Measurements from ENCODE around the gene ICAM3. TPM values are rescaled to one million over a fixed set of nuclear protein-coding genes. Genes with fewer than 3 reads are reported as not detected.
A peak's percentile ranks its signal among the peaks of the same experiment; 100 is the strongest.

ICAM3 gene
- polyA plus RNA-seq, 4 donors, result 8.3 to 23.8 (median 16.0) TPM

DNA sequence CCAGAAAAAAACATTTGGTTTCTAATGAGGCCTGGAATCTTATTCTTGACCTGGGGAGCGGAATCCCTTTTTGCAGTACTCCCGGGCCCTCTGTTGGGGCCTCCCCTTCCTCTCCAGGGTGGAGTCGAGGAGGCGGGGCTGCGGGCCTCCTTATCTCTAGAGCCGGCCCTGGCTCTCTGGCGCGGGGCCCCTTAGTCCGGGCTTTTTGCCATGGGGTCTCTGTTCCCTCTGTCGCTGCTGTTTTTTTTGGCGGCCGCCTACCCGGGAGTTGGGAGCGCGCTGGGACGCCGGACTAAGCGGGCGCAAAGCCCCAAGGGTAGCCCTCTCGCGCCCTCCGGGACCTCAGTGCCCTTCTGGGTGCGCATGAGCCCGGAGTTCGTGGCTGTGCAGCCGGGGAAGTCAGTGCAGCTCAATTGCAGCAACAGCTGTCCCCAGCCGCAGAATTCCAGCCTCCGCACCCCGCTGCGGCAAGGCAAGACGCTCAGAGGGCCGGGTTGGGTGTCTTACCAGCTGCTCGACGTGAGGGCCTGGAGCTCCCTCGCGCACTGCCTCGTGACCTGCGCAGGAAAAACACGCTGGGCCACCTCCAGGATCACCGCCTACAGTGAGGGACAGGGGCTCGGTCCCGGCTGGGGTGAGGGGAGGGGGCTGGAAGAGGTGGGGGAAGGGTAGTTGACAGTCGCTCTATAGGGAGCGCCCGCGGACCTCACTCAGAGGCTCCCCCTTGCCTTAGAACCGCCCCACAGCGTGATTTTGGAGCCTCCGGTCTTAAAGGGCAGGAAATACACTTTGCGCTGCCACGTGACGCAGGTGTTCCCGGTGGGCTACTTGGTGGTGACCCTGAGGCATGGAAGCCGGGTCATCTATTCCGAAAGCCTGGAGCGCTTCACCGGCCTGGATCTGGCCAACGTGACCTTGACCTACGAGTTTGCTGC lies 52.4 kb downstream of the ICAM3 start, which contains the start of gene ICAM4:
Gene ICAM4 (plus strand): TSS at position 153 of the 935 bp plus-strand sequence. CDS start 58 bp downstream, at position 211.
- peaks cover 0 to 55% (median 20%) of the 10 kb centered on the region in 3 donors for H3K27me3 ChIP-seq (ENCODE audit: control insufficient read depth in 3 of 3, insufficient read depth in 3 of 3, low read length in 3 of 3)
- H3K36me3 ChIP-seq (ENCODE audit: control insufficient read depth in 3 of 3, insufficient read depth in 2 of 3, low read depth in 1 of 3, low read length in 3 of 3), result peaks cover 0 to 27% (median 2%) of the 10 kb centered on the region in 3 donors
- H3K9me3 ChIP-seq (ENCODE audit: control insufficient read depth in 2 of 2, insufficient read depth in 1 of 2, low read depth in 1 of 2, low read length in 1 of 2), result peaks cover 0 to 3% of the 10 kb centered on the region in 2 donors
- H3K4me3 ChIP-seq (ENCODE audit: low read depth in 1 of 3, low read length in 3 of 3), result peak within 1 kb of the TSS in 2 of 3 donors; percentile 9 to 14
- DNase-seq, result peak in 1 of 2 donors; percentile 73
- peaks cover 0 to 51% (median 4%) of the 10 kb centered on the region in 3 donors for H3K4me1 ChIP-seq (ENCODE audit: control insufficient read depth in 3 of 3, insufficient read depth in 2 of 3, low read depth in 1 of 3, low read length in 2 of 3)
- H3K27ac ChIP-seq (ENCODE audit: low read depth in 1 of 3, low read length in 2 of 3), result peak within 1 kb of the TSS in 1 of 3 donors; percentile 22
- no peak for FAIRE-seq
- 3 to 4% (median 3%) methylated on average over 55 to 59 of the region's 59 CpGs for WGBS, 3 donors

DNA sequence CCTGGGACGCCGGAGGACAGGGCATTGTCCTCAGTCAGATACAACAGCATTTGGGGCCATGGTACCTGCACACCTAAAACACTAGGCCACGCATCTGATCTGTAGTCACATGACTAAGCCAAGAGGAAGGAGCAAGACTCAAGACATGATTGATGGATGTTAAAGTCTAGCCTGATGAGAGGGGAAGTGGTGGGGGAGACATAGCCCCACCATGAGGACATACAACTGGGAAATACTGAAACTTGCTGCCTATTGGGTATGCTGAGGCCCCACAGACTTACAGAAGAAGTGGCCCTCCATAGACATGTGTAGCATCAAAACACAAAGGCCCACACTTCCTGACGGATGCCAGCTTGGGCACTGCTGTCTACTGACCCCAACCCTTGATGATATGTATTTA lies 54.0 kb downstream of the ICAM3 start:
- WGBS, 3 donors, result 88 to 92% (median 90%) methylated on average over 4 of the region's 4 CpGs
- H3K36me3 ChIP-seq (ENCODE audit: control insufficient read depth in 3 of 3, insufficient read depth in 2 of 3, low read depth in 1 of 3, low read length in 3 of 3), result peaks cover 0 to 27% (median 2%) of the 10 kb centered on the region in 3 donors
- H3K27ac ChIP-seq (ENCODE audit: low read depth in 1 of 3, low read length in 2 of 3), result no peak overlapping the region
- peaks cover 0 to 35% (median 0%) of the 10 kb centered on the region in 3 donors for H3K4me1 ChIP-seq (ENCODE audit: control insufficient read depth in 3 of 3, insufficient read depth in 2 of 3, low read depth in 1 of 3, low read length in 2 of 3)
- DNase-seq (no peak), FAIRE-seq (no peak)
- H3K9me3 ChIP-seq (ENCODE audit: control insufficient read depth in 2 of 2, insufficient read depth in 1 of 2, low read depth in 1 of 2, low read length in 1 of 2), result no peaks in the 10 kb centered on the region
- peaks cover 0 to 38% (median 14%) of the 10 kb centered on the region in 3 donors for H3K27me3 ChIP-seq (ENCODE audit: control insufficient read depth in 3 of 3, insufficient read depth in 3 of 3, low read length in 3 of 3)
- H3K4me3 ChIP-seq (ENCODE audit: low read depth in 1 of 3, low read length in 3 of 3), result no peak overlapping the region

DNA sequence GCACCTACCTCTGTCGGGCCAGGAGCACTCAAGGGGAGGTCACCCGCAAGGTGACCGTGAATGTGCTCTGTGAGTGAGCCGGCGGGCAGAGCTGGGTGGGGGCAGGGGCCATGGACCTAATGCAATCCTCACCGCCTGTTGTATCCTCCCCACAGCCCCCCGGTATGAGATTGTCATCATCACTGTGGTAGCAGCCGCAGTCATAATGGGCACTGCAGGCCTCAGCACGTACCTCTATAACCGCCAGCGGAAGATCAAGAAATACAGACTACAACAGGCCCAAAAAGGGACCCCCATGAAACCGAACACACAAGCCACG lies 54.5 kb downstream of the ICAM3 start:
- DNase-seq, result no peak
- FAIRE-seq, result no peak
- 95 to 96% (median 96%) methylated on average over 13 of the region's 13 CpGs for WGBS, 3 donors
- Histone ChIP-seq H3K27ac (ENCODE audit: low read depth in 1 of 3, low read length in 2 of 3) (no peak overlapping the region), H3K4me3 (ENCODE audit: low read depth in 1 of 3, low read length in 3 of 3) (no peak overlapping the region), H3K36me3 (ENCODE audit: control insufficient read depth in 3 of 3, insufficient read depth in 2 of 3, low read depth in 1 of 3, low read length in 3 of 3) (peaks cover 0 to 27% (median 2%) of the 10 kb centered on the region in 3 donors), H3K9me3 (ENCODE audit: control insufficient read depth in 2 of 2, insufficient read depth in 1 of 2, low read depth in 1 of 2, low read length in 1 of 2) (no peaks in the 10 kb centered on the region), H3K27me3 (ENCODE audit: control insufficient read depth in 3 of 3, insufficient read depth in 3 of 3, low read length in 3 of 3) (peaks cover 0 to 33% (median 10%) of the 10 kb centered on the region in 3 donors), H3K4me1 (ENCODE audit: control insufficient read depth in 3 of 3, insufficient read depth in 2 of 3, low read depth in 1 of 3, low read length in 2 of 3) (peaks cover 0 to 31% (median 0%) of the 10 kb centered on the region in 3 donors)

DNA sequence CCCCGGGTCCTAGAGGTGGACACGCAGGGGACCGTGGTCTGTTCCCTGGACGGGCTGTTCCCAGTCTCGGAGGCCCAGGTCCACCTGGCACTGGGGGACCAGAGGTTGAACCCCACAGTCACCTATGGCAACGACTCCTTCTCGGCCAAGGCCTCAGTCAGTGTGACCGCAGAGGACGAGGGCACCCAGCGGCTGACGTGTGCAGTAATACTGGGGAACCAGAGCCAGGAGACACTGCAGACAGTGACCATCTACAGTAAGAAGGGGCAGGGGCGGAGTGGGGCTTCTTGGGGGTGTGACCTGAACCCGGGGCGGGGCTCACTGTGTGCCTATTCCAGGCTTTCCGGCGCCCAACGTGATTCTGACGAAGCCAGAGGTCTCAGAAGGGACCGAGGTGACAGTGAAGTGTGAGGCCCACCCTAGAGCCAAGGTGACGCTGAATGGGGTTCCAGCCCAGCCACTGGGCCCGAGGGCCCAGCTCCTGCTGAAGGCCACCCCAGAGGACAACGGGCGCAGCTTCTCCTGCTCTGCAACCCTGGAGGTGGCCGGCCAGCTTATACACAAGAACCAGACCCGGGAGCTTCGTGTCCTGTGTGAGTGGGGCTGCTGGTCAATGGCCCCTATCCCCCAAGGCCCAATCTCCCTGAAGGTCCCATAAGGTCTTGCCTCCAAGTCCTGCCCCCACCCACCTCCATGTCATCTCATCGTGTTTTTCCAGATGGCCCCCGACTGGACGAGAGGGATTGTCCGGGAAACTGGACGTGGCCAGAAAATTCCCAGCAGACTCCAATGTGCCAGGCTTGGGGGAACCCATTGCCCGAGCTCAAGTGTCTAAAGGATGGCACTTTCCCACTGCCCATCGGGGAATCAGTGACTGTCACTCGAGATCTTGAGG lies 55.1 kb downstream of the ICAM3 start:
- FAIRE-seq (no peak), DNase-seq (no peak)
- 90 to 93% (median 91%) methylated on average over 34 of the region's 34 CpGs for WGBS, 3 donors
- Histone ChIP-seq H3K9me3 (ENCODE audit: control insufficient read depth in 2 of 2, insufficient read depth in 1 of 2, low read depth in 1 of 2, low read length in 1 of 2) (no peaks in the 10 kb centered on the region), H3K36me3 (ENCODE audit: control insufficient read depth in 3 of 3, insufficient read depth in 2 of 3, low read depth in 1 of 3, low read length in 3 of 3) (peaks cover 0 to 27% (median 2%) of the 10 kb centered on the region in 3 donors), H3K4me1 (ENCODE audit: control insufficient read depth in 3 of 3, insufficient read depth in 2 of 3, low read depth in 1 of 3, low read length in 2 of 3) (peaks cover 0 to 28% (median 0%) of the 10 kb centered on the region in 3 donors), H3K27me3 (ENCODE audit: control insufficient read depth in 3 of 3, insufficient read depth in 3 of 3, low read length in 3 of 3) (peaks cover 0 to 27% (median 6%) of the 10 kb centered on the region in 3 donors), H3K4me3 (ENCODE audit: low read depth in 1 of 3, low read length in 3 of 3) (no peak overlapping the region), H3K27ac (ENCODE audit: low read depth in 1 of 3, low read length in 2 of 3) (no peak overlapping the region)

Other genes starting within 250 kb of the ICAM3 start
- gene ANGPTL6, start 236.9 kb downstream of the ICAM3 start, polyA plus RNA-seq, result 1 to 10 TPM in 1 of 4 donors, under 1 TPM in 3; 0.45 to 8.7 (median 0.63) TPM
- 10 to 100 TPM; 26.2 to 48.3 (median 35.3) TPM for gene PPAN, start 233.3 kb downstream of the ICAM3 start, polyA plus RNA-seq
- gene P2RY11, start 227.9 kb downstream of the ICAM3 start, polyA plus RNA-seq, result 10 to 100 TPM in 2 of 4 donors, 1 to 10 TPM in 2; 3.8 to 14.6 (median 9.9) TPM
- 100 to 1,000 TPM; 138 to 218 (median 213) TPM for gene EIF3G, start 219.7 kb downstream of the ICAM3 start, polyA plus RNA-seq
- gene DNMT1, start 144.7 kb downstream of the ICAM3 start, polyA plus RNA-seq, result 10 to 100 TPM in 3 of 4 donors, 1 to 10 TPM in 1; 10.0 to 44.8 (median 22.9) TPM
- gene S1PR2, start 108.3 kb downstream of the ICAM3 start, polyA plus RNA-seq, result 1 to 10 TPM in 2 of 4 donors, under 1 TPM in 1, not detected in 1; 0.81 to 4.3 (median 3.2) TPM
- 10 to 100 TPM; 35.0 to 85.8 (median 48.0) TPM for gene MRPL4, start 87.4 kb downstream of the ICAM3 start, polyA plus RNA-seq
- 10 to 100 TPM in 2 of 4 donors, 1 to 10 TPM in 2; 1.6 to 18.2 (median 11.5) TPM for gene ICAM1, start 68.5 kb downstream of the ICAM3 start, polyA plus RNA-seq
- gene ICAM4, start 52.7 kb downstream of the ICAM3 start, polyA plus RNA-seq, result 1 to 10 TPM in 1 of 4 donors, under 1 TPM in 2, not detected in 1; 0.54 to 2.1 (median 0.58) TPM
- under 1 TPM in 3 of 4 donors, not detected in 1; 0.10 to 0.54 (median 0.52) TPM for gene ICAM5, start 49.7 kb downstream of the ICAM3 start, polyA plus RNA-seq
- 1 to 10 TPM; 5.8 to 9.5 (median 7.7) TPM for gene ZGLP1, start 29.8 kb downstream of the ICAM3 start, polyA plus RNA-seq
- gene FDX2, start 23.6 kb downstream of the ICAM3 start, polyA plus RNA-seq, result 10 to 100 TPM; 15.1 to 22.9 (median 18.0) TPM
- gene RAVER1, start 6.1 kb downstream of the ICAM3 start, polyA plus RNA-seq, result 10 to 100 TPM; 14.1 to 50.0 (median 21.1) TPM
- gene TYK2, start 40.9 kb upstream of the ICAM3 start, polyA plus RNA-seq, result 100 to 1,000 TPM in 3 of 4 donors, 10 to 100 TPM in 1; 81.8 to 162 (median 124) TPM
- gene CDC37, start 63.9 kb upstream of the ICAM3 start, polyA plus RNA-seq, result 100 to 1,000 TPM; 128 to 202 (median 147) TPM
- 1 to 10 TPM in 3 of 4 donors, under 1 TPM in 1; 0.67 to 3.5 (median 2.0) TPM for gene PDE4A, start 80.9 kb upstream of the ICAM3 start, polyA plus RNA-seq
- 10 to 100 TPM; 35.1 to 73.8 (median 56.4) TPM for gene KEAP1, start 163.7 kb upstream of the ICAM3 start, polyA plus RNA-seq
- under 1 TPM in 2 of 4 donors, not detected in 2; 0.09 to 0.89 TPM for gene S1PR5, start 177.8 kb upstream of the ICAM3 start, polyA plus RNA-seq
- gene ATG4D, start 204.3 kb upstream of the ICAM3 start, polyA plus RNA-seq, result 100 to 1,000 TPM in 2 of 4 donors, 10 to 100 TPM in 2; 24.0 to 181 (median 105) TPM
- 10 to 100 TPM; 14.8 to 21.2 (median 18.1) TPM for gene KRI1, start 226.4 kb upstream of the ICAM3 start, polyA plus RNA-seq
- gene CDKN2D, start 229.4 kb upstream of the ICAM3 start, polyA plus RNA-seq, result 10 to 100 TPM in 3 of 4 donors, 1 to 10 TPM in 1; 4.4 to 19.0 (median 14.2) TPM
- 100 to 1,000 TPM in 2 of 4 donors, 10 to 100 TPM in 2; 85.5 to 238 (median 99.7) TPM for gene AP1M2, start 247.7 kb upstream of the ICAM3 start, polyA plus RNA-seq